ENCODE data around the gene NUDT4. TPM values are rescaled to one million over a fixed set of nuclear protein-coding genes. Genes with fewer than 3 reads are reported as not detected.

NUDT4 gene
- total and polyA plus RNA-seq, 4 donors, result 112 to 179 (median 124) TPM

DNA sequence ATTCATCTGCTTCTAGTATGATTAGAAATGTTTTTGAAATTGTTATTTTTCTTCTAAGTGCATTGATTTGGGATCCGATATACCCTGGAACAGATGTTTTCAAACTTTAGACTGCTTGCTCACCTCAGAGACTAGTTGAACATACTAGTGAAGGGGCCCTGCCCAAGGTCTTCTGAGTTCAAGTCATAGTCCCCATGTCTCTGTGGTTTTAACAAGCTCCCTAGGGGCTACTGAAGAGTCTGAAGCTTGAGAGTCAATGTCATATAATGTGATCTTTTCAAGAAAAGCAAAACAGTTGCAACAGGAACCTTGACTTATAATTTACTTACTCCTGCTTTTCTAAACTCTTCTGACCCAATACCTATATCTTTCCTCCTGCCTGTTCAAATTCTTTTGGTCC is 71.6 kb downstream of the NUDT4 start:
- DNase-seq (ENCODE audit: low read depth in 4 of 6, low spot score in 6 of 6), result no peak
- Histone ChIP-seq H3K27me3 (ENCODE audit: control insufficient read depth, insufficient read depth, low read length) (no peaks in the 10 kb centered on the region), H3K36me3 (ENCODE audit: control insufficient read depth, insufficient read depth, low read length) (no peaks in the 10 kb centered on the region), H3K4me1 (ENCODE audit: control insufficient read depth, insufficient read depth, low read length) (no peaks in the 10 kb centered on the region), H3K4me3 (ENCODE audit: low read depth, low read length) (no peak overlapping the region), H3K9me3 (ENCODE audit: control insufficient read depth, insufficient read depth, low read length) (no peaks in the 10 kb centered on the region), H3K27ac (ENCODE audit: low read depth, low read length) (no peak overlapping the region)
- no CpG with 5 or more reads among the region's 1 CpG for WGBS (ENCODE audit: insufficient coverage)

DNA sequence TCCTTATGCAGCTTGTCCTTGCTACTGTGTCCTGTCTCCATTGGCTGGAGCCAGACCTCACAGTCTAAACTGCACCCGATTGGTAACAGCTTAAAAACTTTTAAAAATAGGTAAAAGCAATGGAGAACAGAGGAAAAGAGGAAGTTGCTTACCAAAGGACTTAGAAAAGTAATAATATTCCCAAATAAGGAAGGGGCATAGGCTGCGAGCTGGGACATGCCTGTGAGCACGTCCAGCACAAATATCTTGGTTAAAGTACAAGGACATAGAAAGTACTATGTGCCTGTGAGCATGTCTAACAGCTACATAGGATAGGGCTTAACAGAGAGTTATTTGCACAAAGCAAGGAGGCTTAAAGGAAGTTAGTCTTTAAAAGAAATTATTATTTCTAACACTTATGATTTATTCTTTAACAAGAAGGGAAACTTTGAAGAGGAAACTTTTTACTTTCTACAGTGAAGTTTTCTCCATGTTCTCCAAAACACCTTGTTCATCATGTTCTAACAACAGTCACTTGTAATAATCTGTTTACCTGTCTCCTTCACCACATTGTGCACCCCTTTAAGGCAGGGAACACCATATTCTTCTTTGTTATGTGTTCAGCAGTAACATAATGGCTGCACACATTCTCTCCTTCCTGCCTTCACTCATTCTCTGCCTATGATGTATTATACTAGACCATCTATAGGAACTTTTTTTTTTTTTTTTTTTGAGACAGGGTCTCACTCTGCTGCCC is 73.9 kb downstream of the NUDT4 start:
- no peak overlapping the region for H3K27ac ChIP-seq (ENCODE audit: low read depth, low read length)
- 80% methylated on average over 3 of the region's 3 CpGs for WGBS (ENCODE audit: insufficient coverage)
- H3K36me3 ChIP-seq (ENCODE audit: control insufficient read depth, insufficient read depth, low read length), result no peaks in the 10 kb centered on the region
- no peaks in the 10 kb centered on the region for H3K9me3 ChIP-seq (ENCODE audit: control insufficient read depth, insufficient read depth, low read length)
- no peaks in the 10 kb centered on the region for H3K4me1 ChIP-seq (ENCODE audit: control insufficient read depth, insufficient read depth, low read length)
- H3K27me3 ChIP-seq (ENCODE audit: control insufficient read depth, insufficient read depth, low read length), result no peaks in the 10 kb centered on the region
- H3K4me3 ChIP-seq (ENCODE audit: low read depth, low read length), result no peak overlapping the region
- no peak for DNase-seq (ENCODE audit: low read depth in 4 of 6, low spot score in 6 of 6)

DNA sequence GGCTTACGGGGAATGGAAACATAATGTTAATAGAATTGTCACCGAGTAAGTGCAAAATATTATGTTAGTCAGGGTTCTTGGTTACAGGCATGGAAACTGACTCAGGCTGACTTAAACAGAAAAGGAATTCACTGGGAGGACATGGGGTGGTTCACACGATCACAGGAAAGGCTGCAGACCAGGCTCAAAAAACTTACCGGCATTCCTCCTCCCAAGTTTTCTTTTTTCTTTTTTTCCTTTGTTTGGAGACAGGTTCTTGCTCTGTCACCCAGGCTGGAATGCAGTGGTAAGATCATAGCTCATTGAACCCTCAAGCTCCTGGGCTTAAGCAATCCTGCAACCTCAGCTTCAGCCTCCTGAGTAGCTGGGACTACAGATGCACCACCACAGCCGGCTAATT is 75.9 kb downstream of the NUDT4 start:
- no peaks in the 10 kb centered on the region for H3K4me1 ChIP-seq (ENCODE audit: control insufficient read depth, insufficient read depth, low read length)
- no peak for DNase-seq (ENCODE audit: low read depth in 4 of 6, low spot score in 6 of 6)
- H3K36me3 ChIP-seq (ENCODE audit: control insufficient read depth, insufficient read depth, low read length), result no peaks in the 10 kb centered on the region
- no peaks in the 10 kb centered on the region for H3K27me3 ChIP-seq (ENCODE audit: control insufficient read depth, insufficient read depth, low read length)
- no peak overlapping the region for H3K4me3 ChIP-seq (ENCODE audit: low read depth, low read length)
- 100% methylated on average over 2 of the region's 5 CpGs for WGBS (ENCODE audit: insufficient coverage)
- no peak overlapping the region for H3K27ac ChIP-seq (ENCODE audit: low read depth, low read length)
- no peaks in the 10 kb centered on the region for H3K9me3 ChIP-seq (ENCODE audit: control insufficient read depth, insufficient read depth, low read length)

DNA sequence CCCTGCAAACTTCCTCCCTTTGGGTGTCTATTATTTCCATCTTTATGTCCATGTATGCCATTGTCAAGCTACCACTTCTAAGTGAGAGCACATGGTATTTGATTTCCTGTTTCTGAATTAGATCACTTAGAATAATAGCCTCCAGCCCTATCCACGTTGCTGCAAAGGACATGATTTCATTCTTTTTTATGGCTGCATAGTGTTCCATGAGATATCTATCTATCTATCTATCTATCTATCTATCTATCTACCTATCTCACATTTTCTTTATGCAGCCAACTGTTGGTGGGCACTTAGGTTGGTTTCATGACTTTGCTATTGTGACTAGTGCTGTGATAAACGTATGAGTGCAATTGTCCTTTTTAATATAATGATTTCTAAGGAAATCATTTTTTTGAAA is 78.4 kb downstream of the NUDT4 start:
- no peak for DNase-seq (ENCODE audit: low read depth in 4 of 6, low spot score in 6 of 6)
- H3K9me3 ChIP-seq (ENCODE audit: control insufficient read depth, insufficient read depth, low read length), result no peaks in the 10 kb centered on the region
- no CpG with 5 or more reads among the region's 2 CpGs for WGBS (ENCODE audit: insufficient coverage)
- H3K4me3 ChIP-seq (ENCODE audit: low read depth, low read length), result no peak overlapping the region
- H3K36me3 ChIP-seq (ENCODE audit: control insufficient read depth, insufficient read depth, low read length), result no peaks in the 10 kb centered on the region
- H3K4me1 ChIP-seq (ENCODE audit: control insufficient read depth, insufficient read depth, low read length), result no peaks in the 10 kb centered on the region
- no peak overlapping the region for H3K27ac ChIP-seq (ENCODE audit: low read depth, low read length)
- no peaks in the 10 kb centered on the region for H3K27me3 ChIP-seq (ENCODE audit: control insufficient read depth, insufficient read depth, low read length)

Other genes with a start within 250 kb of the NUDT4 start
- gene UBE2N, start 64.0 kb downstream of the NUDT4 start, total RNA-seq, result 100 to 1,000 TPM; 112 to 163 TPM
- gene UBE2N, start 64.0 kb downstream of the NUDT4 start, polyA plus RNA-seq (ENCODE audit: insufficient read length in 2 of 2), result 100 to 1,000 TPM; 209 to 234 TPM
- 10 to 100 TPM; 70.1 to 70.8 TPM for gene MRPL42, start 89.6 kb downstream of the NUDT4 start, total RNA-seq
- gene MRPL42, start 89.6 kb downstream of the NUDT4 start, polyA plus RNA-seq (ENCODE audit: insufficient read length in 2 of 2), result 10 to 100 TPM; 45.5 to 47.7 TPM
- 10 to 100 TPM; 20.3 to 31.2 TPM for gene SOCS2, start 194.8 kb downstream of the NUDT4 start, total RNA-seq
- gene SOCS2, start 194.8 kb downstream of the NUDT4 start, polyA plus RNA-seq (ENCODE audit: insufficient read length in 2 of 2), result 10 to 100 TPM; 27.2 to 29.5 TPM

All from spinal cord (tissue), 10 donors.